ENCODE results near the gene DSTN. TPM values are rescaled to one million over a fixed set of nuclear protein-coding genes. Genes with fewer than 3 reads are reported as not detected.

Gene DSTN
- total and polyA plus RNA-seq, 9 of the 15 experiments (the other 6 are each of a cell fraction or from before 2014, with no cell fraction given) = 25.7 to 88.3 (median 61.0) TPM

GRCh38 chr20:17570347-17571152 is 675 bp downstream of the DSTN start (continued):
- no peak for TF ChIP-seq ZNF121 (CRISPR knock-in tag; conservative IDR thresholded peaks at IDR 0.05)
- TF ChIP-seq FOSL1 (tag; conservative IDR thresholded peaks at IDR 0.05) = peak; percentile 1; the same call in 1 of the 2 replicates
- peak; percentile 17 for TF ChIP-seq POLR2G (IDR thresholded peaks at IDR 0.05; ENCODE audit: low read depth, low read length)
- TF ChIP-seq IFI16 (CRISPR knock-in tag; IDR thresholded peaks at IDR 0.05) = no peak
- TF ChIP-seq SAP30 (IDR thresholded peaks at IDR 0.05; ENCODE audit: borderline replicate concordance, insufficient read depth, low read depth, low read length, poor library complexity, severe bottlenecking) = peak; percentile 24
- peak; percentile 54 for TF ChIP-seq MEIS2 (IDR thresholded peaks at IDR 0.05; ENCODE audit: partially characterized antibody)
- TF ChIP-seq TFAP4 (CRISPR knock-in tag; IDR thresholded peaks at IDR 0.05; ENCODE audit: borderline replicate concordance) = peak; percentile 57; the same call in 1 of the 2 replicates
- TF ChIP-seq CTCF (IDR thresholded peaks at IDR 0.05 in 2 of 3, conservative IDR thresholded peaks at IDR 0.05 in 1 of 3; ENCODE audit: insufficient read depth in 2 of 3, low read depth in 1 of 3, low read length in 3 of 3) = 0 out of 6 replicates have a peak, but pooled peaks of 1 of the 3 experiments have one; percentile 10
